GM21529 (cell line): ENCODE data around the gene CAB39.

Source experiments
- ATAC-seq: cut with Tn5 transposase; IDR thresholded peaks from one replicate; pipeline ENCODE4 v1.9.1; 2021; ENCODE audit not compliant: unreplicated experiment

Gene CAB39

GRCh38 chr2:230712443-230713330, at the start of gene CAB39:
CAB39 (plus strand) TSS chr2:230712842; CDS start chr2:230760002, 47,160 bp downstream.
- peak; percentile 80 for ATAC-seq

- ATAC-seq = no peak
These were observed 48.5 kb upstream of the CAB39 start for GRCh38 chr2:230664128-230664527.

GRCh38 chr2:230664844-230665243, 47.8 kb upstream of the CAB39 start:
- ATAC-seq = no peak

GRCh38 chr2:230665263-230665691, 47.4 kb upstream of the CAB39 start:
- no peak for ATAC-seq

GRCh38 chr2:230666446-230666845, 46.2 kb upstream of the CAB39 start:
- no peak for ATAC-seq

GRCh38 chr2:230666885-230667712, 45.5 kb upstream of the CAB39 start:
- ATAC-seq = no peak

- peak; percentile 60 for ATAC-seq
These were observed 44.3 kb upstream of the CAB39 start for GRCh38 chr2:230668184-230668938.

GRCh38 chr2:230668939-230669303, 43.7 kb upstream of the CAB39 start:
- ATAC-seq = peak; percentile 34

GRCh38 chr2:230669386-230669950, 43.2 kb upstream of the CAB39 start:
- ATAC-seq = no peak

- ATAC-seq = no peak
These were observed 41.5 kb upstream of the CAB39 start for GRCh38 chr2:230671117-230671516.

GRCh38 chr2:230672836-230673235, 39.8 kb upstream of the CAB39 start:
- ATAC-seq = no peak

GRCh38 chr2:230674401-230674800, 38.2 kb upstream of the CAB39 start:
- ATAC-seq = no peak

- ATAC-seq = no peak
These were observed 37.5 kb upstream of the CAB39 start for GRCh38 chr2:230674966-230675672.

GRCh38 chr2:230676546-230676945, 36.1 kb upstream of the CAB39 start:
- no peak for ATAC-seq

- ATAC-seq = no peak
These were observed 35.3 kb upstream of the CAB39 start for GRCh38 chr2:230677201-230677946.

GRCh38 chr2:230678018-230678417, 34.6 kb upstream of the CAB39 start:
- ATAC-seq = no peak

- no peak for ATAC-seq
These were observed 34.2 kb upstream of the CAB39 start for GRCh38 chr2:230678451-230678850.

GRCh38 chr2:230680463-230681170, 32.0 kb upstream of the CAB39 start:
- no peak for ATAC-seq

GRCh38 chr2:230681171-230681545, 31.5 kb upstream of the CAB39 start:
- no peak for ATAC-seq
